ENCODE results near the gene MMP15. TPM values are rescaled to one million over a fixed set of nuclear protein-coding genes. Genes with fewer than 3 reads are reported as not detected.

Gene MMP15
- total RNA-seq, 1 experiment from 2014 or later: 1.3 TPM

- no peak overlapping the region for H3K27ac Mint-ChIP-seq (ENCODE audit: low read depth, unreplicated experiment)
- no peak for TF ChIP-seq CTCF (IDR thresholded peaks at IDR 0.05; ENCODE audit: unreplicated experiment)
- CTCF ChIA-PET: interaction anchor here (0.6 kb wide), 1 partner anchor 496 kb away, joined by 6 read pairs; no protein-coding TSS in a partner anchor
- no peaks in the 10 kb centered on the region for H3K9me3 Mint-ChIP-seq (ENCODE audit: unreplicated experiment)
- no peaks in the 10 kb centered on the region for H3K4me1 Mint-ChIP-seq (ENCODE audit: insufficient read depth, unreplicated experiment)
- DNase-seq (ENCODE audit: unreplicated experiment): no peak
- no peaks in the 10 kb centered on the region for H3K27me3 Mint-ChIP-seq (ENCODE audit: insufficient read depth, unreplicated experiment)
- intact Hi-C loops (cut with micrococcal nuclease): no loop called here
- BruUV-seq (replicated peaks): no TSS peak
- POLR2A ChIA-PET: no interaction called here
- no peak overlapping the region for H3K4me3 Mint-ChIP-seq (ENCODE audit: unreplicated experiment)
- peaks cover 6% of the 10 kb centered on the region for H3K36me3 Mint-ChIP-seq (ENCODE audit: insufficient read depth, unreplicated experiment)
Observed at GRCh38 chr16:58043571-58044155, 18.1 kb downstream of the MMP15 start.

GRCh38 chr16:58044266-58045019 is 18.9 kb downstream of the MMP15 start:
- H3K36me3 Mint-ChIP-seq (ENCODE audit: insufficient read depth, unreplicated experiment): peaks cover 6% of the 10 kb centered on the region
- ChIA-PET POLR2A (interaction anchor here (0.6 kb wide), 1 partner anchor 9 kb away, joined by 3 read pairs; no protein-coding TSS in a partner anchor), CTCF (interaction anchor here (0.6 kb wide), 1 partner anchor 497 kb away, joined by 6 read pairs; no protein-coding TSS in a partner anchor)
- no peak for TF ChIP-seq CTCF (IDR thresholded peaks at IDR 0.05; ENCODE audit: unreplicated experiment)
- H3K27ac Mint-ChIP-seq (ENCODE audit: low read depth, unreplicated experiment): no peak overlapping the region
- no TSS peak for BruUV-seq (replicated peaks)
- no peak for DNase-seq (ENCODE audit: unreplicated experiment)
- no peak overlapping the region for H3K4me3 Mint-ChIP-seq (ENCODE audit: unreplicated experiment)
- no peaks in the 10 kb centered on the region for H3K27me3 Mint-ChIP-seq (ENCODE audit: insufficient read depth, unreplicated experiment)
- H3K4me1 Mint-ChIP-seq (ENCODE audit: insufficient read depth, unreplicated experiment): no peaks in the 10 kb centered on the region
- intact Hi-C loops (cut with micrococcal nuclease): no loop called here
- no peaks in the 10 kb centered on the region for H3K9me3 Mint-ChIP-seq (ENCODE audit: unreplicated experiment)

- no peak for DNase-seq (ENCODE audit: unreplicated experiment)
- intact Hi-C loops (cut with micrococcal nuclease): no loop called here
- Mint-ChIP-seq H3K27ac (ENCODE audit: low read depth, unreplicated experiment) (no peak overlapping the region), H3K36me3 (ENCODE audit: insufficient read depth, unreplicated experiment) (peaks cover 6% of the 10 kb centered on the region), H3K27me3 (ENCODE audit: insufficient read depth, unreplicated experiment) (no peaks in the 10 kb centered on the region), H3K4me3 (ENCODE audit: unreplicated experiment) (no peak overlapping the region), H3K4me1 (ENCODE audit: insufficient read depth, unreplicated experiment) (no peaks in the 10 kb centered on the region), H3K9me3 (ENCODE audit: unreplicated experiment) (no peaks in the 10 kb centered on the region)
- BruUV-seq (replicated peaks): no TSS peak
- POLR2A ChIA-PET: interaction anchor here (0.6 kb wide), 1 partner anchor 9 kb away, joined by 3 read pairs; no protein-coding TSS in a partner anchor
- CTCF ChIA-PET: no interaction called here
- TF ChIP-seq CTCF (IDR thresholded peaks at IDR 0.05; ENCODE audit: unreplicated experiment): no peak
Observed at GRCh38 chr16:58045096-58045495, 19.5 kb downstream of the MMP15 start.

GRCh38 chr16:58046054-58046881 is 20.7 kb downstream of the MMP15 start:
- no TSS peak for BruUV-seq (replicated peaks)
- Mint-ChIP-seq H3K36me3 (ENCODE audit: insufficient read depth, unreplicated experiment) (peaks cover 6% of the 10 kb centered on the region), H3K4me3 (ENCODE audit: unreplicated experiment) (no peak overlapping the region), H3K27me3 (ENCODE audit: insufficient read depth, unreplicated experiment) (no peaks in the 10 kb centered on the region), H3K9me3 (ENCODE audit: unreplicated experiment) (no peaks in the 10 kb centered on the region), H3K27ac (ENCODE audit: low read depth, unreplicated experiment) (no peak overlapping the region), H3K4me1 (ENCODE audit: insufficient read depth, unreplicated experiment) (no peaks in the 10 kb centered on the region)
- POLR2A ChIA-PET: no interaction called here
- CTCF ChIA-PET: interaction anchor here (0.8 kb wide), 1 partner anchor 12 kb away, joined by 4 read pairs; no protein-coding TSS in a partner anchor
- DNase-seq (ENCODE audit: unreplicated experiment): no peak
- intact Hi-C loops (cut with micrococcal nuclease): no loop called here
- no peak for TF ChIP-seq CTCF (IDR thresholded peaks at IDR 0.05; ENCODE audit: unreplicated experiment)

All from MCF 10A (cell line).